HT1080 (cell line): ENCODE results near the gene CACNA1C. TPM values are rescaled to one million over a fixed set of nuclear protein-coding genes. Genes with fewer than 3 reads are reported as not detected.

Source experiments
- DNase-seq: peaks from one replicate; pipeline ENCODE4 v3.0.0-alpha.2; 2015; ENCODE audit warnings: low read depth
- total RNA-seq: library from RNA; depleted of rRNA; stranded (reverse); fragments of >200 nt; shearing (Covaris generic); gene quantifications from 2 replicates; pipeline ENCODE4 v1.2.3, GENCODE V29; 2014

CACNA1C gene
- total RNA-seq, 1 experiment from 2014 or later: not detected

- DNase-seq: peak; percentile 39
Measured at GRCh38 chr12:2634471-2634870, 581.7 kb downstream of the CACNA1C start.

DNA sequence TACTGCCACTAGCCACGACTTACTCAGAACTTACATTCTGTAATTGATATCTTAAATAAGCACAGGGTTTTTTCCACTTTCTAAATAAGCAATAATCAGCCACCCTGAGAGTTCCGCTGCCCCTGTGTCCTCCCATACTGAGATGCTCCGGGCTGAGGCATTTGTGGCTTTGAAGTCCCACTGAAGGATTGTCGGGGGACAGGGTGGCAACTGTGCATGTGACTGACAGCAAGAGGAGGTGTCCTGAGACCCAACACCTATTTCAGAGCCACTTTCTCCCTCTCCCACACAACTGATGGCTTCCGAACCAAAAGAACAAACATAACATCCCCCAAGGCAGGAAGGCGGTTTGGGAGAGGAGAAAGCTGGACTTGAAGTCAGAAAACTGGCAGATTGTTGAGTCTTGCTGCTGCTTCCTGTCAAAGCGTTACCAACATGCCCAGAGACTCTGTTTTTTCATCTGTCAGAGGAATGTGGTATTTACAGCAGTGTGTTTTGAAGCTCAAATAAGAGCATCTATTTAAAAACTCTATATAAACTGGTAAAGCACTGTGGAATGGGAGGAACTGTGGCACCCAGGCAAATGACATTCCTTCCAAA, 584.1 kb downstream of the CACNA1C start:
- DNase-seq: no peak

DNA sequence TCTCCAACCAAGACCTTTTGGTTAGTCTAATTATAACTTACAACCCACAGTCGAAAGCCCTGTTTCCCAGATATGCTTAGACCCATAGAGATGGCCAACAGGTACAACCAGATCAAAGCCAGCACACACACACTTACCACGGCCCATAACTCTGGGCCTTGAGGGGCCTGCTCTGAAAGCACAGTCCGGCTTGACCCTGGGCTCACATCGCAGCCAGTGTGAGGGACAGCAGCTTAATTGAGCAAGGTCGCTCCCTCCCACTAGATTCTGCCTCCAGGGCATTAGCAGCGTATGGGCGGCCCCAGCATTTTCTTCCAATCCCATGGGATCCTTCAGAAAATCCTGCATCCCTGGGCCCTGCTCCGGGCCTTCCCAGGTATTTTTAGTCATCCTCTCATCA, 584.6 kb downstream of the CACNA1C start:
- no peak for DNase-seq

DNA sequence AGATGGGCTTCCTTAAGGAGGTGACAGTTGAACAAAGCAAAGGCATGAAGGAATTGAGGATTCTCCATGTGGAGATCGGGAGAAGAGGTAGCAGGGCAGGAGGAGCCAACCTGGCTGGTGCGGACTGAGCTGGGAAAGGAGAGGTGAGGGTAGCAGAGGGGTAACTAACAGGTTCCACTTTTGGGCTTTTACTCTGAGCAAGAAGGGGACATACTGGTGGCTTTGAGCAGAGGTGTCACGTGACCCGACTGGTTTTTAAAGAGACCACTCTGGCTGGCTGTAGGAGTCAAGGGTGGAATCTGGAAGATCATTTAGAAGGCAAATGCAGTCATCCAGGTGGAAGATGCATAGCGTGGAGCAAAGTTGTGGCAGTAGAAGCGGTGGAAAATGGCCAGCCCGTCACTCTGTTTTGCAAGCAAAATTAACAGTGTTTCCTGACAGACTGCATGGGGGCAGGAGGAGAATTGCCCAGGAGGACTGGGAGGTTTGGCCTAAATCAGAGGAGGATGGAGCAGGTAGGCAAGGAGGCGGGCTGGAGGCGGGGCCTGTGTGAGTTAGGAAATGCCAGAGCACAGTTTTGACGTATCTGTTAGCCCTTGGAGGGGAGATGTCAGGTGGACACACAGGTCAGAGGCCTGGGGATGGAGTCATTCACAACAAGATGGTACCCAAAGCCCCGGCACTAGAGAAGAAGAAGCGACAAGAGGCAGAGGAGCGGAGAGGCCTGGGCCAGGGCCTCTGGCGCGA, 585.7 kb downstream of the CACNA1C start:
- no peak for DNase-seq

DNA sequence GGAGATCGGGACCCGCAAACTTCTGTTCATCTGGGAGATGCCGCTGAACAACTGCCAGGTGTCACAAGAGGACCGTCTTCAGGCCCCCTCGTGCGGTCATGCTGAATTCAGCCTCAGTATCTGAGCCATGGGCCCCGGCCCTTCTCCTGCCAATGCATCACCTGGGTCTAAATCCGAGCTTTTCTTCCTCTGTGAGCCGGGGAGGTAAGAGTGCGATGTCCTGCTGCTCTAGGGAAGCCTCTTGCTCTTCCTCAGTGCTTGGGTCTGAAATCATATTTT, 586.2 kb downstream of the CACNA1C start:
- DNase-seq: no peak

GRCh38 chr12:2640281-2640680, 587.5 kb downstream of the CACNA1C start:
- DNase-seq: no peak

DNA sequence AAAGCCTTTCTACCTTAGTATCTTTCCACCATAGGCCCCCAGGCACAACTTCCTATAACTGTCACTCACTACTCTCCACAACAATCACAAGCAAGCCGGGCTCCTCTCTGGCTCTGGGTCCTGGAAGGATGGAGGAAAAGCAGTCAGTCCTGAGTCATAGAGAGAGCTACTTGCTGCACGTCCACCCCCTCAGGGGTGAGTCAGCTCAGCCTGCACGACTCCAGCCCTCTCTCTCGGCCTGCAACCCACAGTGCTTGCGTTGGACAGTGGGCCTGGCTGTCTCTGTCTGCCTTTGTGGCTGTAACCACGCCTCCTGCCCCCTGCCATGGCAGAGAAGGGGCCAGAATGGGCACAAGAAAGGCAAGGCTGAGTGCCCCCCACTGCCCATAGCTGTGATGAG, 587.9 kb downstream of the CACNA1C start:
- DNase-seq: peak; percentile 97

GRCh38 chr12:2641207-2641606, 588.4 kb downstream of the CACNA1C start:
- peak; percentile 59 for DNase-seq

GRCh38 chr12:2641761-2642160, 589.0 kb downstream of the CACNA1C start:
- DNase-seq: no peak

DNA sequence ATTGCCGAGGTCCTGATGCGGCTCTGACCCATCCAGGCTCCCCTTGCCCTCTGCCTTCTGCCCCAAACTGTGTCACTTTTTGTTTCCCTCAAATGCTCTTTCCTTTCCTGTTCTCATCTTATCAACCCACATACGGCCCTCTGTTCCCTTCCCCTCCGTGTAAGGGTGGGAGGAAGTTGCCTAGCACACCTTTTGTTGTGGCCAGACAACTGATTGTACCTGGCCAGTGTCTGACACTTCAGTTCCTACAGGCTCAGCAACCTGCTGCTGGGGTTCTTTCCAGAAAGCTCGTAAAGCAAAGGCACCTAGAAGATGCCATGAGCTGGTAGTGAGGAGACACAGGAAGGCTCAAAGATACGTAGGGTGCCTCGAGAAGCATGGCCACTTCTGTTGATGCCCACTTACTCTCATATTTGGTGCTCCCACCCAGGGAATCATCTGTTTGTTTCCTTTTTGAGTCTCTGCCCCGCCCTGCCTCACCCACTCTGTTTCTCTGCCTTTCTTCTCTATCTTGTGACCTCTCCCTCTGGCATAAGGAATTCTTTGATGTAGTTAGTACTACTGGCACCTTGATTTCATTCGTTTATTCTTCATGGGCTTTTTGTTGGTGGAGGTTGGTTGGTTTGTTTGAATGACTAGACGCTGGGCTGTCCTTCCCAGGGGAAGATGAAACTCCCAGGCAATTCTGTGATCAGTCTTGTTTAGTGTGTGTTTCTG, 589.5 kb downstream of the CACNA1C start:
- no peak for DNase-seq

- no peak for DNase-seq
Measured at GRCh38 chr12:2642896-2643425, 590.2 kb downstream of the CACNA1C start.

- no peak for DNase-seq
Measured at GRCh38 chr12:2643576-2644135, 590.9 kb downstream of the CACNA1C start.

- no peak for DNase-seq
Measured at GRCh38 chr12:2644683-2645405, 592.1 kb downstream of the CACNA1C start.

DNA sequence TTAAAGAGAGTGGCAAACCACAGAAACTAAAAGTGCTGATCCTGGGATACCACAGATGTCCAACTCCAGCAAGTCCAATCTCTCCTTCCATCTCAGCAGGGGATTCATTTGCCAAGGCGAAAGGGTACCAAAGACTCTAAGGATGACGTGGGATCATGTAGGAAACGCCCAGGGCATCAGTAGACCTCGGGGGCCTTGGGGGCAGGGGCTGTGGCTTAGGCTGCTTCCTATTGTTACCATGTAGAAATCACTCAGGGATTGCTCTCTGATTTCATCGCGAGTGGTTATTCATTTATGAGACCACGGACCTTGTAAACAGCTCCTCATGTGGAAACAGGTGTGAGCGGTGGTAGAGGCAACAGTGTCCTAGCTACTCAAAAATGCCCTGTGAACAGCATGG, 592.7 kb downstream of the CACNA1C start:
- DNase-seq: no peak

DNA sequence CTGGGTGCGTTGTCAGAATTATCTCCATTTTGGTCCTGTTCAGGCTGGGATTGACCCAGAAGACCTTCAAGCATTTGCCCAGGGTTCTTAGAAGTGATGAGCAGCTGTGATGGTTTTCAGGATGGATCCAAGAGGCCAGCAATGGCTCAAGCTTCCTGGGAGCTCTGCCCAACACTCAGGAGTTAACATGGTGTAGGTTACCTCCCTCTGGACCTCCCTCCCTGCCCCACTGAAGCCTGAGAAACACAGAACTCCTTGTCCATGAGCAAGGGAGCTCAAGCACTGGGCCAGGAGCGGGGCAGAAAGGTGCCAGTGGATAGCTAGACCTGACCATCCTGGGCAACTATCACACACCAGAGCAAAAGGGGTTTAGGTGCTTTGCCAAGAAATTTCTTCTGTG, 593.6 kb downstream of the CACNA1C start:
- DNase-seq: no peak

- DNase-seq: no peak
Measured at GRCh38 chr12:2647186-2647585, 594.4 kb downstream of the CACNA1C start.

- DNase-seq: no peak
Measured at GRCh38 chr12:2648406-2648805, 595.6 kb downstream of the CACNA1C start.

- DNase-seq: no peak
Measured at GRCh38 chr12:2649201-2650030, 596.6 kb downstream of the CACNA1C start.

- DNase-seq: no peak
Measured at GRCh38 chr12:2650261-2651067, 597.7 kb downstream of the CACNA1C start.
